Tibial nerve (tissue), 4 donors: ENCODE data around the gene ZNF182. TPM values are rescaled to one million over a fixed set of nuclear protein-coding genes. Genes with fewer than 3 reads are reported as not detected.

Experiments
- DNase-seq, 2 donors: peaks; one replicate each; pipeline ENCODE4 v3.0.0-alpha.2; 2019; ENCODE audit warnings: low spot score in 2 of 2
- H3K27ac ChIP-seq, 4 donors: fragments of 200-600 bp; sonication (generic) in 3 of 4; one replicate each; pipeline ENCODE4 v1.5.1; 2017 to 2019; ENCODE audit warnings: mild to moderate bottlenecking in 1 of 4
- H3K27me3 ChIP-seq, 2 donors: fragments of 200-600 bp; sonication (generic) in 1 of 2; one replicate each; pipeline versions ENCODE4 v1.5.1 to v1.6.0; 2017 to 2019
- H3K36me3 ChIP-seq, 3 donors: fragments of 200-600 bp; sonication (generic); one replicate each; pipeline ENCODE4 v1.5.1; 2018 to 2019
- H3K4me1 ChIP-seq, 4 donors: fragments of 200-600 bp; sonication (generic) in 3 of 4; one replicate each; pipeline ENCODE4 v1.5.1; 2017 to 2019
- H3K4me3 ChIP-seq, 4 donors: fragments of 200-600 bp; sonication (generic) in 3 of 4; one replicate each; pipeline ENCODE4 v1.5.1; 2017 to 2019; ENCODE audit warnings: mild to moderate bottlenecking in 1 of 4, moderate library complexity in 1 of 4
- H3K9me3 ChIP-seq, 4 donors: fragments of 200-600 bp; sonication (generic) in 3 of 4; one replicate each; pipeline ENCODE4 v1.5.1; 2017 to 2019
- CTCF ChIP-seq, 5 experiments: fragments of 200-600 bp in 3 of 5; fragments of 450-650 bp in 2 of 5; sonication (generic) in 3 of 5; IDR thresholded peaks; one replicate each; pipeline ENCODE4 v1.5.1; 2016 to 2019; ENCODE audit warnings: antibody characterized with exemption in 5 of 5, mild to moderate bottlenecking in 3 of 5, moderate library complexity in 2 of 5
- EP300 ChIP-seq, 2 donors: sonication (generic); formaldehyde crosslinking; IDR thresholded peaks; one replicate each; pipeline ENCODE4 v1.6.1; 2017; ENCODE audit warnings: antibody characterized with exemption in 2 of 2, mild to moderate bottlenecking in 1 of 2
- POLR2A ChIP-seq, 2 donors: fragments of 450-650 bp; IDR thresholded peaks; one replicate each; pipeline ENCODE4 v1.6.1; 2017; ENCODE audit warnings: antibody characterized with exemption in 2 of 2, mild to moderate bottlenecking in 2 of 2, moderate library complexity in 2 of 2
- WGBS, 2 donors: methylation state at CpG; one replicate each; pipeline ENCODE4 v1.1.5; 2018; 5-methylcytosine and 5-hydroxymethylcytosine counted together
- total RNA-seq, 4 donors: library from RNA; depleted of rRNA; stranded (reverse); fragments of >200 nt; gene quantifications; one replicate each; pipeline ENCODE4 v1.1.0, GENCODE V29; 2016

Gene ZNF182
- total RNA-seq: 10 to 100 TPM in 1 of 4 donors, 1 to 10 TPM in 3; 4.5 to 11.0 (median 7.4) TPM

GRCh38 chrX:48003758-48004457 is at the start of gene ZNF182:
Gene ZNF182 (minus strand): TSS chrX:48003989. CDS start chrX:48002609, 1,380 bp downstream.
- no peaks in the 10 kb centered on the region for H3K36me3 ChIP-seq
- TF ChIP-seq POLR2A (IDR thresholded peaks at IDR 0.05) (peak; percentile 21 to 68), CTCF (IDR thresholded peaks at IDR 0.05) (no peak), EP300 (IDR thresholded peaks at IDR 0.05) (peak; percentile 27 to 86)
- 0 to 33% methylated on average over 8 to 34 of the region's 34 CpGs for WGBS, 2 donors
- DNase-seq: peak; percentile 83 to 90
- H3K27ac ChIP-seq: peak within 1 kb of the TSS; percentile 34 to 85 (median 77)
- H3K4me1 ChIP-seq: peaks cover 0 to 12% (median 0%) of the 10 kb centered on the region in 4 donors
- no peaks in the 10 kb centered on the region for H3K27me3 ChIP-seq
- H3K9me3 ChIP-seq: no peaks in the 10 kb centered on the region
- peak within 1 kb of the TSS; percentile 32 to 61 (median 47) for H3K4me3 ChIP-seq

- H3K27me3 ChIP-seq: no peaks in the 10 kb centered on the region
- H3K9me3 ChIP-seq: no peaks in the 10 kb centered on the region
- no peak overlapping the region for H3K4me3 ChIP-seq
- no peak for DNase-seq
- H3K27ac ChIP-seq: peak overlapping the region in 2 of 4 donors; percentile 60 to 75
- peaks cover 0 to 13% (median 0%) of the 10 kb centered on the region in 4 donors for H3K4me1 ChIP-seq
- TF ChIP-seq POLR2A (IDR thresholded peaks at IDR 0.05) (no peak), EP300 (IDR thresholded peaks at IDR 0.05) (no peak), CTCF (IDR thresholded peaks at IDR 0.05) (no peak)
- no peaks in the 10 kb centered on the region for H3K36me3 ChIP-seq
- 72 to 83% methylated on average over 4 to 5 of the region's 5 CpGs for WGBS, 2 donors
These were observed 43.1 kb upstream of the ZNF182 start for GRCh38 chrX:48046846-48047245.

- H3K4me3 ChIP-seq: no peak overlapping the region
- H3K4me1 ChIP-seq: peaks cover 0 to 13% (median 0%) of the 10 kb centered on the region in 4 donors
- no peak for DNase-seq
- TF ChIP-seq CTCF (IDR thresholded peaks at IDR 0.05) (no peak), EP300 (IDR thresholded peaks at IDR 0.05) (peak in 1 of 2 donors; percentile 20)
- no peaks in the 10 kb centered on the region for H3K27me3 ChIP-seq
- 21 to 39% methylated on average over 8 of the region's 8 CpGs for WGBS, 2 donors
- H3K9me3 ChIP-seq: no peaks in the 10 kb centered on the region
- no peaks in the 10 kb centered on the region for H3K36me3 ChIP-seq
- H3K27ac ChIP-seq: peak overlapping the region in 3 of 4 donors; percentile 56 to 75 (median 60)
These were observed 41.9 kb upstream of the ZNF182 start for GRCh38 chrX:48045410-48046311.

GRCh38 chrX:48043056-48043455 is 39.3 kb upstream of the ZNF182 start:
- no peaks in the 10 kb centered on the region for H3K36me3 ChIP-seq
- no peaks in the 10 kb centered on the region for H3K9me3 ChIP-seq
- no peak for DNase-seq
- WGBS, 2 donors: 72 to 91% methylated on average over 4 of the region's 4 CpGs
- no peak overlapping the region for H3K4me3 ChIP-seq
- peaks cover 0 to 13% (median 0%) of the 10 kb centered on the region in 4 donors for H3K4me1 ChIP-seq
- H3K27me3 ChIP-seq: no peaks in the 10 kb centered on the region
- no peak overlapping the region for H3K27ac ChIP-seq
- TF ChIP-seq EP300 (IDR thresholded peaks at IDR 0.05) (no peak), CTCF (IDR thresholded peaks at IDR 0.05) (no peak), POLR2A (IDR thresholded peaks at IDR 0.05) (no peak)
